Liver (tissue), 9 donors: ENCODE data around the gene SLC38A6. TPM values are rescaled to one million over a fixed set of nuclear protein-coding genes. Genes with fewer than 3 reads are reported as not detected.

Source experiments
- DNase-seq: peaks from one replicate; pipeline ENCODE4 v3.0.0-alpha.2; 2017; ENCODE audit warnings: low spot score
- H3K27ac ChIP-seq, 2 donors: one replicate each; pipeline ENCODE4 v1.7.0; 2013; ENCODE audit warnings: inconsistent platforms in 2 of 2, low read length in 2 of 2, control low read depth in 1 of 2, low read depth in 1 of 2, mild to moderate bottlenecking in 1 of 2
- H3K27me3 ChIP-seq, 4 donors: one replicate each; pipeline versions ENCODE4 v1.6.1 to v1.7.0; 2013; ENCODE audit warnings: low read length in 3 of 4, inconsistent platforms in 1 of 4, mild to moderate bottlenecking in 1 of 4, moderate library complexity in 1 of 4; ENCODE audit not compliant: control insufficient read depth in 4 of 4, insufficient read depth in 4 of 4
- H3K36me3 ChIP-seq, 4 donors: one replicate each; pipeline versions ENCODE4 v1.6.1 to v1.7.0; 2013; ENCODE audit warnings: low read length in 3 of 4, mild to moderate bottlenecking in 3 of 4, low read depth in 1 of 4, moderate library complexity in 1 of 4; ENCODE audit not compliant: control insufficient read depth in 4 of 4, insufficient read depth in 3 of 4
- H3K4me1 ChIP-seq, 4 donors: one replicate each; pipeline versions ENCODE4 v1.6.1 to v1.7.0; 2013; ENCODE audit warnings: low read length in 3 of 4, mild to moderate bottlenecking in 3 of 4, moderate library complexity in 1 of 4; ENCODE audit not compliant: control insufficient read depth in 4 of 4, insufficient read depth in 4 of 4
- H3K4me3 ChIP-seq, 3 donors: one replicate each; pipeline versions ENCODE4 v1.6.1 to v1.7.0; 2013; ENCODE audit warnings: low read length in 3 of 3, control low read depth in 1 of 3, low read depth in 1 of 3, mild to moderate bottlenecking in 1 of 3
- H3K9ac ChIP-seq, 2 donors: one replicate each; pipeline ENCODE4 v1.7.0; 2013; ENCODE audit warnings: low read length in 2 of 2, mild to moderate bottlenecking in 2 of 2, moderate library complexity in 2 of 2, control low read depth in 1 of 2, low read depth in 1 of 2
- H3K9me3 ChIP-seq, 4 donors: one replicate each; pipeline versions ENCODE4 v1.6.1 to v1.7.0; 2013; ENCODE audit warnings: low read length in 3 of 4; ENCODE audit not compliant: control insufficient read depth in 4 of 4
- EGR1 ChIP-seq, 2 donors: IDR thresholded peaks; 2 replicates each; pipeline ENCODE4 v1.6.1; 2016 to 2018; ENCODE audit warnings: antibody characterized with exemption in 2 of 2, low read depth in 2 of 2
- FOXA1 ChIP-seq: IDR thresholded peaks from 2 replicates; pipeline ENCODE4 v1.6.1; 2016; ENCODE audit warnings: antibody characterized with exemption
- FOXA2 ChIP-seq: IDR thresholded peaks from 2 replicates; pipeline ENCODE4 v1.6.1; 2016; ENCODE audit warnings: antibody characterized with exemption
- GABPA ChIP-seq, 2 donors: IDR thresholded peaks in 1 of 2; conservative IDR thresholded peaks in 1 of 2; 2 replicates each; pipeline ENCODE4 v1.6.1; 2016; ENCODE audit warnings: antibody characterized with exemption in 2 of 2, mild to moderate bottlenecking in 1 of 2, moderate library complexity in 1 of 2
- HNF4A ChIP-seq, 2 donors: conservative IDR thresholded peaks; 2 replicates each; pipeline ENCODE4 v1.6.1; 2016; ENCODE audit warnings: antibody characterized with exemption in 2 of 2, mild to moderate bottlenecking in 2 of 2
- HNF4G ChIP-seq: IDR thresholded peaks from 2 replicates; pipeline ENCODE4 v1.6.1; 2016; ENCODE audit warnings: antibody characterized with exemption
- JUND ChIP-seq, 2 donors: IDR thresholded peaks; 2 replicates each; pipeline ENCODE4 v1.6.1; 2016; ENCODE audit warnings: antibody characterized with exemption in 2 of 2
- MAX ChIP-seq: IDR thresholded peaks from 2 replicates; pipeline ENCODE4 v1.6.1; 2016; ENCODE audit warnings: antibody characterized with exemption
- NR2F2 ChIP-seq: IDR thresholded peaks from 2 replicates; pipeline ENCODE4 v1.6.1; 2016; ENCODE audit warnings: antibody characterized with exemption
- RAD21 ChIP-seq, 2 donors: IDR thresholded peaks; 2 replicates each; pipeline ENCODE4 v1.6.1; 2016; ENCODE audit warnings: antibody characterized with exemption in 2 of 2, mild to moderate bottlenecking in 2 of 2
- REST ChIP-seq: IDR thresholded peaks from 2 replicates; pipeline ENCODE4 v1.6.1; 2016; ENCODE audit warnings: antibody characterized with exemption, mild to moderate bottlenecking
- RXRA ChIP-seq, 2 donors: IDR thresholded peaks; 2 replicates each; pipeline ENCODE4 v1.6.1; 2017 to 2018; ENCODE audit warnings: antibody characterized with exemption in 2 of 2, mild to moderate bottlenecking in 1 of 2
- SP1 ChIP-seq: IDR thresholded peaks from 2 replicates; pipeline ENCODE4 v1.6.1; 2018; ENCODE audit warnings: antibody characterized with exemption, mild to moderate bottlenecking
- TAF1 ChIP-seq: conservative IDR thresholded peaks from 2 replicates; pipeline ENCODE4 v1.6.1; 2016; ENCODE audit warnings: antibody characterized with exemption, mild to moderate bottlenecking
- YY1 ChIP-seq: IDR thresholded peaks from 2 replicates; pipeline ENCODE4 v1.6.1; 2016; ENCODE audit warnings: antibody characterized with exemption, mild to moderate bottlenecking
- polyA plus RNA-seq, 2 donors: library from polyadenylated mRNA; stranded (reverse) in 1 of 2; unstranded in 1 of 2; fragments of 200-250 nt in 1 of 2; fragments of >200 nt in 1 of 2; fragmentation: Nextera tagmentation in 1 of 2; extraction: Ambion mirVana in 1 of 2; gene quantifications; one replicate each; pipeline versions ENCODE4 v1.2.1 to v1.2.3, GENCODE V29; 2013 to 2015
- total RNA-seq, 2 donors: library from RNA; depleted of rRNA; stranded (reverse); fragments of >200 nt; gene quantifications; one replicate each; pipeline ENCODE4 v1.2.3, GENCODE V29; 2014
- TF ChIP-seq, protein P1 (sequence below): IDR thresholded peaks from 2 replicates; pipeline ENCODE4 v1.6.1; 2016; ENCODE audit warnings: antibody characterized with exemption
- TF ChIP-seq, protein P2 (sequence below): fragments of 150-350 bp; IDR thresholded peaks from 2 replicates; pipeline ENCODE4 v1.5.1; 2017; ENCODE audit warnings: improper control_type of control experiment, low read depth, low read length; ENCODE audit not compliant: missing input control
- TF ChIP-seq, protein P3 (sequence below): IDR thresholded peaks from 2 replicates; pipeline ENCODE4 v1.6.1; 2016; ENCODE audit warnings: antibody characterized with exemption
- donor health status: healthy.
- donor health status: healthy.
- donor health status: healthy.
- donor health status: healthy.
- donor health status: healthy.

SLC38A6 gene
- total and polyA plus RNA-seq, 4 donors = 2.6 to 10.6 (median 6.4) TPM

GRCh38 chr14:60958146-60958545 is 22.9 kb upstream of the SLC38A6 start:
- peak overlapping the region in 1 of 3 donors; percentile 6 for H3K4me3 ChIP-seq
- H3K36me3 ChIP-seq = peaks cover 0 to 3% (median under 1%) of the 10 kb centered on the region in 4 donors
- H3K9ac ChIP-seq = no peak overlapping the region
- no peak overlapping the region for H3K27ac ChIP-seq
- no peak for DNase-seq
- peaks cover 0 to 30% (median 13%) of the 10 kb centered on the region in 4 donors for H3K9me3 ChIP-seq
- TF ChIP-seq EGR1 (IDR thresholded peaks at IDR 0.05; ENCODE audit: low read depth in 2 of 2) = no peak
- TF ChIP-seq TAF1 = no peak
- TF ChIP-seq, protein P1, sequence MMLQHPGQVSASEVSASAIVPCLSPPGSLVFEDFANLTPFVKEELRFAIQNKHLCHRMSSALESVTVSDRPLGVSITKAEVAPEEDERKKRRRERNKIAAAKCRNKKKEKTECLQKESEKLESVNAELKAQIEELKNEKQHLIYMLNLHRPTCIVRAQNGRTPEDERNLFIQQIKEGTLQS = no peak
- no peak for TF ChIP-seq RXRA (IDR thresholded peaks at IDR 0.05)
- TF ChIP-seq REST = no peak
- no peak for TF ChIP-seq RAD21 (IDR thresholded peaks at IDR 0.05)
- TF ChIP-seq FOXA2 = no peak
- TF ChIP-seq MAX = no peak
- TF ChIP-seq, protein P2, sequence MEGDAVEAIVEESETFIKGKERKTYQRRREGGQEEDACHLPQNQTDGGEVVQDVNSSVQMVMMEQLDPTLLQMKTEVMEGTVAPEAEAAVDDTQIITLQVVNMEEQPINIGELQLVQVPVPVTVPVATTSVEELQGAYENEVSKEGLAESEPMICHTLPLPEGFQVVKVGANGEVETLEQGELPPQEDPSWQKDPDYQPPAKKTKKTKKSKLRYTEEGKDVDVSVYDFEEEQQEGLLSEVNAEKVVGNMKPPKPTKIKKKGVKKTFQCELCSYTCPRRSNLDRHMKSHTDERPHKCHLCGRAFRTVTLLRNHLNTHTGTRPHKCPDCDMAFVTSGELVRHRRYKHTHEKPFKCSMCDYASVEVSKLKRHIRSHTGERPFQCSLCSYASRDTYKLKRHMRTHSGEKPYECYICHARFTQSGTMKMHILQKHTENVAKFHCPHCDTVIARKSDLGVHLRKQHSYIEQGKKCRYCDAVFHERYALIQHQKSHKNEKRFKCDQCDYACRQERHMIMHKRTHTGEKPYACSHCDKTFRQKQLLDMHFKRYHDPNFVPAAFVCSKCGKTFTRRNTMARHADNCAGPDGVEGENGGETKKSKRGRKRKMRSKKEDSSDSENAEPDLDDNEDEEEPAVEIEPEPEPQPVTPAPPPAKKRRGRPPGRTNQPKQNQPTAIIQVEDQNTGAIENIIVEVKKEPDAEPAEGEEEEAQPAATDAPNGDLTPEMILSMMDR = no peak
- TF ChIP-seq, protein P3, sequence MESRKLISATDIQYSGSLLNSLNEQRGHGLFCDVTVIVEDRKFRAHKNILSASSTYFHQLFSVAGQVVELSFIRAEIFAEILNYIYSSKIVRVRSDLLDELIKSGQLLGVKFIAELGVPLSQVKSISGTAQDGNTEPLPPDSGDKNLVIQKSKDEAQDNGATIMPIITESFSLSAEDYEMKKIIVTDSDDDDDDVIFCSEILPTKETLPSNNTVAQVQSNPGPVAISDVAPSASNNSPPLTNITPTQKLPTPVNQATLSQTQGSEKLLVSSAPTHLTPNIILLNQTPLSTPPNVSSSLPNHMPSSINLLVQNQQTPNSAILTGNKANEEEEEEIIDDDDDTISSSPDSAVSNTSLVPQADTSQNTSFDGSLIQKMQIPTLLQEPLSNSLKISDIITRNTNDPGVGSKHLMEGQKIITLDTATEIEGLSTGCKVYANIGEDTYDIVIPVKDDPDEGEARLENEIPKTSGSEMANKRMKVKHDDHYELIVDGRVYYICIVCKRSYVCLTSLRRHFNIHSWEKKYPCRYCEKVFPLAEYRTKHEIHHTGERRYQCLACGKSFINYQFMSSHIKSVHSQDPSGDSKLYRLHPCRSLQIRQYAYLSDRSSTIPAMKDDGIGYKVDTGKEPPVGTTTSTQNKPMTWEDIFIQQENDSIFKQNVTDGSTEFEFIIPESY = no peak
- no peak for TF ChIP-seq YY1
- no peak for TF ChIP-seq GABPA (IDR thresholded peaks at IDR 0.05 in 1 of 2, conservative IDR thresholded peaks at IDR 0.05 in 1 of 2)
- no peak for TF ChIP-seq NR2F2
- TF ChIP-seq HNF4A (conservative IDR thresholded peaks at IDR 0.05) = no peak
- TF ChIP-seq JUND (IDR thresholded peaks at IDR 0.05) = no peak
- no peak for TF ChIP-seq FOXA1
- no peak for TF ChIP-seq SP1
- TF ChIP-seq HNF4G = no peak
- H3K4me1 ChIP-seq = no peaks in the 10 kb centered on the region
- no peaks in the 10 kb centered on the region for H3K27me3 ChIP-seq
